Type B pancreatic cell (in vitro differentiated cells): ENCODE results near the gene CNRIP1. TPM values are rescaled to one million over a fixed set of nuclear protein-coding genes. Genes with fewer than 3 reads are reported as not detected.
A peak's percentile ranks its signal among the peaks of the same experiment; 100 is the strongest.

Source experiments
- DNase-seq: peaks from one replicate; pipeline ENCODE4 v3.0.0; 2021; ENCODE audit warnings: mixed read lengths; ENCODE audit not compliant: unreplicated experiment; ENCODE audit errors: extremely low spot score
- H3K27ac Mint-ChIP-seq: 2 replicates; pipeline ENCODE4 v1.8.0; 2021; ENCODE audit warnings: mild to moderate bottlenecking, mixed read lengths
- H3K27me3 Mint-ChIP-seq: 2 replicates; pipeline ENCODE4 v1.8.0; 2021; ENCODE audit warnings: mixed read lengths
- H3K36me3 Mint-ChIP-seq: 2 replicates; pipeline ENCODE4 v1.8.0; 2021; ENCODE audit warnings: mixed read lengths
- H3K4me1 Mint-ChIP-seq: one replicate; pipeline ENCODE4 v1.8.0; 2021; ENCODE audit warnings: mixed read lengths; ENCODE audit not compliant: unreplicated experiment
- H3K4me3 Mint-ChIP-seq: 2 replicates; pipeline ENCODE4 v1.8.0; 2021; ENCODE audit warnings: mild to moderate bottlenecking, mixed read lengths
- H3K9me3 Mint-ChIP-seq: 2 replicates; pipeline ENCODE4 v1.8.0; 2021; ENCODE audit warnings: mixed read lengths
- CTCF ChIP-seq: fragments of 200-600 bp; sonication (generic); conservative IDR thresholded peaks from 2 replicates; pipeline ENCODE4 v1.5.0; 2021; ENCODE audit warnings: antibody characterized with exemption, mild to moderate bottlenecking
- total RNA-seq: library from RNA; stranded (reverse); gene quantifications from 2 replicates; pipeline ENCODE4 v1.2.1, GENCODE V29; 2021; ENCODE audit warnings: low replicate concordance

The CNRIP1 gene
- total RNA-seq, 1 donor from 2014 or later, result 15.0 TPM

GRCh38 chr2:68365087-68365486, 45.3 kb upstream of the CNRIP1 start, which contains the start of gene PLEK:
TSS of gene PLEK (plus strand) at chr2:68365282. CDS start at chr2:68365352, 70 bp downstream.
- no peak within 1 kb of the TSS for H3K27ac Mint-ChIP-seq
- DNase-seq, result no peak
- H3K4me3 Mint-ChIP-seq, result no peak within 1 kb of the TSS
- peaks cover 7% of the 10 kb centered on the region for H3K9me3 Mint-ChIP-seq
- TF ChIP-seq CTCF, result no peak
- no peaks in the 10 kb centered on the region for H3K36me3 Mint-ChIP-seq
- peaks cover 5% of the 10 kb centered on the region for H3K27me3 Mint-ChIP-seq
- peaks cover 6% of the 10 kb centered on the region for H3K4me1 Mint-ChIP-seq

GRCh38 chr2:68363721-68364120, 44.0 kb upstream of the CNRIP1 start:
- Mint-ChIP-seq H3K27ac (no peak overlapping the region), H3K4me1 (peaks cover 6% of the 10 kb centered on the region), H3K9me3 (peaks cover 7% of the 10 kb centered on the region), H3K36me3 (no peaks in the 10 kb centered on the region), H3K27me3 (peaks cover 5% of the 10 kb centered on the region), H3K4me3 (no peak overlapping the region)
- TF ChIP-seq CTCF, result no peak
- no peak for DNase-seq

- DNase-seq, result no peak
- no peak for TF ChIP-seq CTCF
- no peak overlapping the region for H3K27ac Mint-ChIP-seq
- no peaks in the 10 kb centered on the region for H3K36me3 Mint-ChIP-seq
- peaks cover 6% of the 10 kb centered on the region for H3K4me1 Mint-ChIP-seq
- H3K27me3 Mint-ChIP-seq, result peaks cover 5% of the 10 kb centered on the region
- H3K9me3 Mint-ChIP-seq, result peaks cover 7% of the 10 kb centered on the region
- no peak overlapping the region for H3K4me3 Mint-ChIP-seq
Observed at GRCh38 chr2:68362749-68363148, 43.0 kb upstream of the CNRIP1 start.

GRCh38 chr2:68362069-68362468, 42.3 kb upstream of the CNRIP1 start:
- H3K27me3 Mint-ChIP-seq, result peaks cover 5% of the 10 kb centered on the region
- no peak overlapping the region for H3K4me3 Mint-ChIP-seq
- H3K4me1 Mint-ChIP-seq, result peaks cover 6% of the 10 kb centered on the region
- peak; percentile 83 for TF ChIP-seq CTCF
- H3K9me3 Mint-ChIP-seq, result peaks cover 7% of the 10 kb centered on the region
- DNase-seq, result no peak
- H3K36me3 Mint-ChIP-seq, result no peaks in the 10 kb centered on the region
- no peak overlapping the region for H3K27ac Mint-ChIP-seq

- no peak for DNase-seq
- no peaks in the 10 kb centered on the region for H3K36me3 Mint-ChIP-seq
- no peak overlapping the region for H3K4me3 Mint-ChIP-seq
- H3K9me3 Mint-ChIP-seq, result peaks cover 7% of the 10 kb centered on the region
- TF ChIP-seq CTCF, result peak; percentile 48
- H3K27ac Mint-ChIP-seq, result no peak overlapping the region
- peaks cover 6% of the 10 kb centered on the region for H3K4me1 Mint-ChIP-seq
- peaks cover 5% of the 10 kb centered on the region for H3K27me3 Mint-ChIP-seq
Observed at GRCh38 chr2:68359889-68360288, 40.1 kb upstream of the CNRIP1 start.
